DMS 273 treated with DMSO at 0.1 percent for 48 hours (cell line): ENCODE measurements around the gene SLC1A3.

ENCODE experiments used
- DNase-seq: peaks from one replicate; lab custom pipeline; 2025; lab: John Stamatoyannopoulos, UW

SLC1A3 gene

GRCh38 chr5:36600917-36601527 lies 5.4 kb upstream of the SLC1A3 start:
- DNase-seq, result no peak

- DNase-seq, result no peak
These were observed 3.6 kb upstream of the SLC1A3 start for GRCh38 chr5:36602704-36603321.

GRCh38 chr5:36605241-36605640 lies 1.2 kb upstream of the SLC1A3 start:
- DNase-seq, result no peak

GRCh38 chr5:36606036-36606427 lies 374 bp upstream of the SLC1A3 start:
- no peak for DNase-seq

GRCh38 chr5:36607114-36607571 lies 737 bp downstream of the SLC1A3 start:
- no peak for DNase-seq

GRCh38 chr5:36607838-36608783 lies 1.7 kb downstream of the SLC1A3 start:
- DNase-seq, result no peak

- no peak for DNase-seq
These were observed 4.2 kb downstream of the SLC1A3 start for GRCh38 chr5:36610621-36611020.

- no peak for DNase-seq
These were observed 5.3 kb downstream of the SLC1A3 start for GRCh38 chr5:36611520-36612274.

- DNase-seq, result no peak
These were observed 6.8 kb downstream of the SLC1A3 start for GRCh38 chr5:36613241-36613640.

GRCh38 chr5:36613771-36614656 lies 7.6 kb downstream of the SLC1A3 start:
- DNase-seq, result no peak

GRCh38 chr5:36614657-36615308 lies 8.4 kb downstream of the SLC1A3 start:
- DNase-seq, result no peak

GRCh38 chr5:36619012-36619635 lies 12.7 kb downstream of the SLC1A3 start:
- DNase-seq, result no peak

GRCh38 chr5:36621985-36622384 lies 15.6 kb downstream of the SLC1A3 start:
- no peak for DNase-seq

GRCh38 chr5:36623832-36624231 lies 17.4 kb downstream of the SLC1A3 start:
- no peak for DNase-seq

- DNase-seq, result no peak
These were observed 17.9 kb downstream of the SLC1A3 start for GRCh38 chr5:36624277-36624676.

GRCh38 chr5:36628695-36629094 lies 22.3 kb downstream of the SLC1A3 start:
- no peak for DNase-seq

- no peak for DNase-seq
These were observed 23.3 kb downstream of the SLC1A3 start for GRCh38 chr5:36629729-36630128.

GRCh38 chr5:36630201-36631145 lies 24.1 kb downstream of the SLC1A3 start:
- DNase-seq, result no peak

GRCh38 chr5:36631154-36631553 lies 24.7 kb downstream of the SLC1A3 start:
- DNase-seq, result no peak
